KBM-7 (cell line): ENCODE results near the gene IGIP.

Source experiments
- DNase-seq: peaks from one replicate; pipeline ENCODE4 v3.0.0-alpha.2; 2015
- in situ Hi-C: fragments of 300-500 bp; cut with MboI; formaldehyde crosslinking; loops from 2 replicates; pipeline ENCODE4 v1.14.3; 2020; ENCODE audit warnings: low sequenced_read_pairs, low pct_unique_long_range_greater_than_20kb, mixed read lengths

IGIP gene

GRCh38 chr5:140125637-140126036, at the start of gene IGIP:
IGIP (plus strand) TSS chr5:140125937; CDS start chr5:140128477, 2,540 bp downstream.
- in situ Hi-C loops, result no loop called here

GRCh38 chr5:140076142-140076541, 49.6 kb upstream of the IGIP start:
- in situ Hi-C loops, result no loop called here

More at GRCh38 chr5:140125637-140126036, at the start of gene IGIP:
- DNase-seq, result no peak

GRCh38 chr5:140076788-140077187, 48.9 kb upstream of the IGIP start:
- DNase-seq, result no peak
- in situ Hi-C loops, result no loop called here

More at GRCh38 chr5:140076142-140076541, 49.6 kb upstream of the IGIP start:
- DNase-seq, result no peak

- no peak for DNase-seq
- in situ Hi-C loops, result no loop called here
Observed at GRCh38 chr5:140083120-140083519, 42.6 kb upstream of the IGIP start.

GRCh38 chr5:140083650-140084049, 42.1 kb upstream of the IGIP start:
- no peak for DNase-seq
- in situ Hi-C loops, result no loop called here

GRCh38 chr5:140084541-140084940, 41.2 kb upstream of the IGIP start:
- in situ Hi-C loops, result no loop called here
- no peak for DNase-seq

GRCh38 chr5:140090251-140090650, 35.5 kb upstream of the IGIP start:
- in situ Hi-C loops, result no loop called here
- DNase-seq, result no peak

- no peak for DNase-seq
Observed at GRCh38 chr5:140093179-140093578, 32.6 kb upstream of the IGIP start.

GRCh38 chr5:140093866-140094265, 31.9 kb upstream of the IGIP start:
- DNase-seq, result no peak
- in situ Hi-C loops, result no loop called here

More at GRCh38 chr5:140093179-140093578, 32.6 kb upstream of the IGIP start:
- in situ Hi-C loops, result no loop called here

- in situ Hi-C loops, result no loop called here
- DNase-seq, result no peak
Observed at GRCh38 chr5:140094889-140095288, 30.8 kb upstream of the IGIP start.

- in situ Hi-C loops, result no loop called here
- DNase-seq, result no peak
Observed at GRCh38 chr5:140101179-140101578, 24.6 kb upstream of the IGIP start.

GRCh38 chr5:140103154-140103553, 22.6 kb upstream of the IGIP start:
- DNase-seq, result no peak
- in situ Hi-C loops, result no loop called here

- no peak for DNase-seq
- in situ Hi-C loops, result no loop called here
Observed at GRCh38 chr5:140104100-140104499, 21.6 kb upstream of the IGIP start.

- DNase-seq, result peak; percentile 21
- in situ Hi-C loops, result no loop called here
Observed at GRCh38 chr5:140106101-140106500, 19.6 kb upstream of the IGIP start.

GRCh38 chr5:140106805-140107311, 18.9 kb upstream of the IGIP start:
- no peak for DNase-seq
- in situ Hi-C loops, result no loop called here

- DNase-seq, result peak; percentile 95
- in situ Hi-C loops, result no loop called here
Observed at GRCh38 chr5:140107312-140108092, 18.2 kb upstream of the IGIP start.

GRCh38 chr5:140108093-140109017, 17.4 kb upstream of the IGIP start:
- in situ Hi-C loops, result no loop called here

GRCh38 chr5:140109018-140109758, 16.5 kb upstream of the IGIP start:
- in situ Hi-C loops, result no loop called here

More at GRCh38 chr5:140108093-140109017, 17.4 kb upstream of the IGIP start:
- DNase-seq, result peak; percentile 42

More at GRCh38 chr5:140109018-140109758, 16.5 kb upstream of the IGIP start:
- DNase-seq, result no peak
